ENCODE data around the gene STOX1.

STOX1 gene

GRCh38 chr10:68870545-68871104 is 43.3 kb downstream of the STOX1 start:
- peak overlapping the region; percentile 73 for H3K27ac ChIP-seq (ENCODE audit: low read length)
- H3K4me3 ChIP-seq (ENCODE audit: low read depth in 1 of 2, low read length in 2 of 2): no peak overlapping the region
- no peaks in the 10 kb centered on the region for H3K36me3 ChIP-seq (ENCODE audit: control insufficient read depth in 1 of 2, insufficient read depth in 2 of 2, low read length in 2 of 2)
- no peaks in the 10 kb centered on the region for H3K27me3 ChIP-seq (ENCODE audit: low read depth, low read length)
- H3K4me1 ChIP-seq (ENCODE audit: control insufficient read depth in 1 of 2, insufficient read depth in 2 of 2, low read length in 2 of 2): peaks cover 0 to 5% of the 10 kb centered on the region in 2 donors
- H3K9me3 ChIP-seq (ENCODE audit: control insufficient read depth in 1 of 2, low read length in 2 of 2): no peaks in the 10 kb centered on the region

GRCh38 chr10:68871105-68871711 is 43.9 kb downstream of the STOX1 start:
- no peaks in the 10 kb centered on the region for H3K9me3 ChIP-seq (ENCODE audit: control insufficient read depth in 1 of 2, low read length in 2 of 2)
- H3K27ac ChIP-seq (ENCODE audit: low read length): peak overlapping the region; percentile 73
- H3K4me1 ChIP-seq (ENCODE audit: control insufficient read depth in 1 of 2, insufficient read depth in 2 of 2, low read length in 2 of 2): peaks cover under 1 to 5% of the 10 kb centered on the region in 2 donors
- no peak overlapping the region for H3K4me3 ChIP-seq (ENCODE audit: low read depth in 1 of 2, low read length in 2 of 2)
- no peaks in the 10 kb centered on the region for H3K36me3 ChIP-seq (ENCODE audit: control insufficient read depth in 1 of 2, insufficient read depth in 2 of 2, low read length in 2 of 2)
- no peaks in the 10 kb centered on the region for H3K27me3 ChIP-seq (ENCODE audit: low read depth, low read length)

GRCh38 chr10:68871731-68872342 is 44.5 kb downstream of the STOX1 start:
- Histone ChIP-seq H3K9me3 (ENCODE audit: control insufficient read depth in 1 of 2, low read length in 2 of 2) (no peaks in the 10 kb centered on the region), H3K27me3 (ENCODE audit: low read depth, low read length) (no peaks in the 10 kb centered on the region), H3K36me3 (ENCODE audit: control insufficient read depth in 1 of 2, insufficient read depth in 2 of 2, low read length in 2 of 2) (no peaks in the 10 kb centered on the region), H3K4me1 (ENCODE audit: control insufficient read depth in 1 of 2, insufficient read depth in 2 of 2, low read length in 2 of 2) (peaks cover 5 to 6% of the 10 kb centered on the region in 2 donors), H3K27ac (ENCODE audit: low read length) (peak overlapping the region; percentile 73), H3K4me3 (ENCODE audit: low read depth in 1 of 2, low read length in 2 of 2) (no peak overlapping the region)

GRCh38 chr10:68876246-68877138 is 49.2 kb downstream of the STOX1 start:
- Histone ChIP-seq H3K9me3 (ENCODE audit: control insufficient read depth in 1 of 2, low read length in 2 of 2) (no peaks in the 10 kb centered on the region), H3K4me3 (ENCODE audit: low read depth in 1 of 2, low read length in 2 of 2) (no peak overlapping the region), H3K36me3 (ENCODE audit: control insufficient read depth in 1 of 2, insufficient read depth in 2 of 2, low read length in 2 of 2) (no peaks in the 10 kb centered on the region), H3K27ac (ENCODE audit: low read length) (no peak overlapping the region), H3K27me3 (ENCODE audit: low read depth, low read length) (no peaks in the 10 kb centered on the region), H3K4me1 (ENCODE audit: control insufficient read depth in 1 of 2, insufficient read depth in 2 of 2, low read length in 2 of 2) (peaks cover 2 to 14% of the 10 kb centered on the region in 2 donors)

GRCh38 chr10:68877482-68878110 is 50.3 kb downstream of the STOX1 start:
- H3K4me3 ChIP-seq (ENCODE audit: low read depth in 1 of 2, low read length in 2 of 2): no peak overlapping the region

GRCh38 chr10:68878496-68878895 is 51.2 kb downstream of the STOX1 start:
- H3K27ac ChIP-seq (ENCODE audit: low read length): no peak overlapping the region
- H3K4me1 ChIP-seq (ENCODE audit: control insufficient read depth in 1 of 2, insufficient read depth in 2 of 2, low read length in 2 of 2): peaks cover 0 to 14% of the 10 kb centered on the region in 2 donors
- H3K36me3 ChIP-seq (ENCODE audit: control insufficient read depth in 1 of 2, insufficient read depth in 2 of 2, low read length in 2 of 2): no peaks in the 10 kb centered on the region
- H3K9me3 ChIP-seq (ENCODE audit: control insufficient read depth in 1 of 2, low read length in 2 of 2): no peaks in the 10 kb centered on the region
- H3K4me3 ChIP-seq (ENCODE audit: low read depth in 1 of 2, low read length in 2 of 2): no peak overlapping the region
- H3K27me3 ChIP-seq (ENCODE audit: low read depth, low read length): no peaks in the 10 kb centered on the region

More at GRCh38 chr10:68877482-68878110, 50.3 kb downstream of the STOX1 start:
- Histone ChIP-seq H3K9me3 (ENCODE audit: control insufficient read depth in 1 of 2, low read length in 2 of 2) (no peaks in the 10 kb centered on the region), H3K27ac (ENCODE audit: low read length) (no peak overlapping the region), H3K27me3 (ENCODE audit: low read depth, low read length) (no peaks in the 10 kb centered on the region), H3K36me3 (ENCODE audit: control insufficient read depth in 1 of 2, insufficient read depth in 2 of 2, low read length in 2 of 2) (no peaks in the 10 kb centered on the region), H3K4me1 (ENCODE audit: control insufficient read depth in 1 of 2, insufficient read depth in 2 of 2, low read length in 2 of 2) (peaks cover 0 to 14% of the 10 kb centered on the region in 2 donors)

GRCh38 chr10:68879628-68880027 is 52.3 kb downstream of the STOX1 start:
- no peak overlapping the region for H3K27ac ChIP-seq (ENCODE audit: low read length)
- H3K36me3 ChIP-seq (ENCODE audit: control insufficient read depth in 1 of 2, insufficient read depth in 2 of 2, low read length in 2 of 2): no peaks in the 10 kb centered on the region
- H3K27me3 ChIP-seq (ENCODE audit: low read depth, low read length): no peaks in the 10 kb centered on the region
- peaks cover 0 to 14% of the 10 kb centered on the region in 2 donors for H3K4me1 ChIP-seq (ENCODE audit: control insufficient read depth in 1 of 2, insufficient read depth in 2 of 2, low read length in 2 of 2)
- H3K4me3 ChIP-seq (ENCODE audit: low read depth in 1 of 2, low read length in 2 of 2): no peak overlapping the region
- no peaks in the 10 kb centered on the region for H3K9me3 ChIP-seq (ENCODE audit: control insufficient read depth in 1 of 2, low read length in 2 of 2)

- H3K27me3 ChIP-seq (ENCODE audit: low read depth, low read length): no peaks in the 10 kb centered on the region
- no peak overlapping the region for H3K27ac ChIP-seq (ENCODE audit: low read length)
- peaks cover 0 to 14% of the 10 kb centered on the region in 2 donors for H3K4me1 ChIP-seq (ENCODE audit: control insufficient read depth in 1 of 2, insufficient read depth in 2 of 2, low read length in 2 of 2)
- peaks cover 0 to 4% of the 10 kb centered on the region in 2 donors for H3K36me3 ChIP-seq (ENCODE audit: control insufficient read depth in 1 of 2, insufficient read depth in 2 of 2, low read length in 2 of 2)
- H3K9me3 ChIP-seq (ENCODE audit: control insufficient read depth in 1 of 2, low read length in 2 of 2): no peaks in the 10 kb centered on the region
- H3K4me3 ChIP-seq (ENCODE audit: low read depth in 1 of 2, low read length in 2 of 2): no peak overlapping the region
Measured at GRCh38 chr10:68880181-68880580, 52.9 kb downstream of the STOX1 start.

GRCh38 chr10:68895041-68895440 is 67.7 kb downstream of the STOX1 start:
- no peak overlapping the region for H3K4me3 ChIP-seq (ENCODE audit: low read depth in 1 of 2, low read length in 2 of 2)
- no peaks in the 10 kb centered on the region for H3K36me3 ChIP-seq (ENCODE audit: control insufficient read depth in 1 of 2, insufficient read depth in 2 of 2, low read length in 2 of 2)
- H3K9me3 ChIP-seq (ENCODE audit: control insufficient read depth in 1 of 2, low read length in 2 of 2): no peaks in the 10 kb centered on the region
- H3K27me3 ChIP-seq (ENCODE audit: low read depth, low read length): no peaks in the 10 kb centered on the region
- H3K27ac ChIP-seq (ENCODE audit: low read length): no peak overlapping the region
- H3K4me1 ChIP-seq (ENCODE audit: control insufficient read depth in 1 of 2, insufficient read depth in 2 of 2, low read length in 2 of 2): peaks cover 0 to 3% of the 10 kb centered on the region in 2 donors

- peaks cover 0 to 10% of the 10 kb centered on the region in 2 donors for H3K36me3 ChIP-seq (ENCODE audit: control insufficient read depth in 1 of 2, insufficient read depth in 2 of 2, low read length in 2 of 2)
- no peak overlapping the region for H3K4me3 ChIP-seq (ENCODE audit: low read depth in 1 of 2, low read length in 2 of 2)
- no peak overlapping the region for H3K27ac ChIP-seq (ENCODE audit: low read length)
- H3K9me3 ChIP-seq (ENCODE audit: control insufficient read depth in 1 of 2, low read length in 2 of 2): no peaks in the 10 kb centered on the region
- H3K4me1 ChIP-seq (ENCODE audit: control insufficient read depth in 1 of 2, insufficient read depth in 2 of 2, low read length in 2 of 2): peaks cover 0 to 12% of the 10 kb centered on the region in 2 donors
- no peaks in the 10 kb centered on the region for H3K27me3 ChIP-seq (ENCODE audit: low read depth, low read length)
Measured at GRCh38 chr10:68897336-68897741, 70.0 kb downstream of the STOX1 start.
